IPS DF 4.7 (cell line): Measurements from ENCODE around the gene USP3.

Source experiments
- DNase-seq: peaks from one replicate; pipeline ENCODE4 v3.0.0-alpha.2; 2013; ENCODE audit warnings: low spot score; ENCODE audit errors: extremely low read depth

The USP3 gene

DNA sequence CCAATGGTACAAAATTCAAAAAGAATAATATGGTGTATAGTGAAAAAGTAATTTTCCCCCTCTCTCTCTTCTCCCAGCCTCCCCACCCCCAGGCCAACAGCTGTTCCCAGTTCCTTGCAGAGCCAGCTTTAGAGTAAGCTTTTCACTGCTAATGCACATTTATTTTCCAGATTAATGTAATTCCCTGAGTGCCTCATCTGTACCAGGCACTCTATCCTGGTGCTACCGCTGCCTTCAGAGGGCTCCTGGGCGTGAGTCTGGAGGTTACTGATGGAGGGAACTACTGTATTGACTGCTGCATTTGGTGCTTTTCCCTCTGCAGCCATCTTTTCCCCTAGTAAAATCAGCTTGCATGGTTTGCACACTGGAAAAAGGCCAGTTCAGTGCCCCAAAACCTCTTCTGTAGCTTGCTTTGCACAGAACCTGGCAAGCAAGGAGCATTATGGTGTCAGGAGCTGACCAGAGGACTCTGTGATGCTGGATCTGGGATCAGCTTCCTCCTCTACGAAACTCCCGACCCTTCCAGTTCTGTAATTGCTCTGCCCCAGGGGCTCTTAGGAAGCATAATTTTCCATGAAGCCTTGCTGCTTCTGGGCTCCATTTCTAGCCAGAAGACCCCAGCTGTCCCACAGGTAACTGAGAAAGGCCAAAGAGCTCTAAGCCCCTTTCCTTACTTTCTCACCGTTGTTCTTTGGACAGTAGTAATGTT is 8.5 kb upstream of the USP3 start:
- DNase-seq = no peak

DNA sequence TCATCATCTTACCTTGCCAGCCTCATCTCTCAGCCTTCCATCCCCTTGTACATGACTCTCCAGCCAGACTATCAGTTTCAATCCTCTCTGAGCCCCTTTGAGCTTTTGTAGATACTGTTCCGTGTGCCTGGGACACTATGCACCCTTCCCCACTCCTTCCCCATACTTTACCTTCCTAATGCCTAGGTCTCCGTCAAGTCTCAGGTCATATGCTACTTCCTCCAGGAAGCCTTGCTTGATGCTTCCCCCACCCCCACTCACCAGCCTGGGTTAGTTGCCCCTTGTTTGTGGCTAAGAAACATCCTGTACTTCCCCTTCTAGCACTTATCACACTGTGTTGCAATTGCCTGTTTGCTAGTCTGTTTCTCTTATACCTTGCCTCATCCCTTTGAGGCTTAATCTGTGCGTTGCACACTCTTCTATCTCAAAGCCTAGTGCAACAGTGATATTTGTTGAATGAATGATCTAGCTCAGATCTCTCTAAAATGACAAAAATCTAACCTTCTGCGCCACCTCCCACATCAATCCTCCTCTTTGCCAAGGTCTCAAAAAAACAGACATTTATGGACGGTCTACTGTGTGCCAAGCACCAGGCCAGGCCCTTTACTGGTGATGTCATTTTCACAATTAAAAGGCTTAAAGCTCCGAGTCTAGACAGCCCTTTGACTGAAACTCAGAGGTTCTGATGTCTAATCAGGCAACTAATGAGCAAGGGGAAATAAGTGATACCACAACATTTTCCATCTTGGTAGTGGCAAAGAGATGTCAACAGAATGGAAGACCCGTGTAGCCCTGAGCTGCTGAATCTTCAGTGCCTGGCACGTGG is 6.5 kb upstream of the USP3 start:
- DNase-seq = no peak

DNA sequence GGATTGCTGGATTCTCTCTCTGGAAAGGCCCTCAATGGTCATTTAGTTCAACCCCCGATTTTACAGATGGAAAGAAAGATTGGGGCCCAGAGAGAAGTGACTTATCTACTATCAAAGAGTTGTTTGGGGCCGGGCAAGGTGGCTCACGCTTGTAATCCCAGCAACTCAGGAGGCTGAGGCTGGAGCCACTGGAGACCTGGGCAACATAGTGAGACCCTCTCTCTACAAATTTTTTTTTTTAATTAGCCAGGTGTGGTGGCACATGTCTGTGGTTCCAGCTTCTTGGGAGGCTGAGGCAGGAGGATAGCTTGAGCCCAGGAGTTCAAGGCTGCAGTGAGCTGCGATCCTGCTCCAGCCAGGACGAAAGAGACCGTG is 5.2 kb upstream of the USP3 start:
- no peak for DNase-seq

DNA sequence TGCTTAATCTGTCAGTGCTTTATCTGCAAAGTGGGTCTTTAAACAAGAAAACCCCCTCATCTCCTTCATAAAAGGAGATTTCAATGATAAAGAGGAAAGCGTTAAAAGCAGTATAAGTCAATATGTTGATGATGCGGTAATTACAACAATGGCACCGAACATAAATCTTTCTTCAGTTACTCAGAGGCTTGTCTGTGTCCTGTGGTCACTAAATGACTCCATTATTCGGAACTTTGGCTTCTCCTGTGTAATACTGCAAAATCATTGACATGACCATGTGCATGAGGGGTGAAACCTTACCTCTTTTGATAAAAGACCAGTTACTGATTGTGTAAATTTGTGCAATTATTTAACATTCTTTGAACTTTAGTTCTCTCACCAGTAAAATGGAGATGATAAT is 4.8 kb upstream of the USP3 start:
- no peak for DNase-seq

DNA sequence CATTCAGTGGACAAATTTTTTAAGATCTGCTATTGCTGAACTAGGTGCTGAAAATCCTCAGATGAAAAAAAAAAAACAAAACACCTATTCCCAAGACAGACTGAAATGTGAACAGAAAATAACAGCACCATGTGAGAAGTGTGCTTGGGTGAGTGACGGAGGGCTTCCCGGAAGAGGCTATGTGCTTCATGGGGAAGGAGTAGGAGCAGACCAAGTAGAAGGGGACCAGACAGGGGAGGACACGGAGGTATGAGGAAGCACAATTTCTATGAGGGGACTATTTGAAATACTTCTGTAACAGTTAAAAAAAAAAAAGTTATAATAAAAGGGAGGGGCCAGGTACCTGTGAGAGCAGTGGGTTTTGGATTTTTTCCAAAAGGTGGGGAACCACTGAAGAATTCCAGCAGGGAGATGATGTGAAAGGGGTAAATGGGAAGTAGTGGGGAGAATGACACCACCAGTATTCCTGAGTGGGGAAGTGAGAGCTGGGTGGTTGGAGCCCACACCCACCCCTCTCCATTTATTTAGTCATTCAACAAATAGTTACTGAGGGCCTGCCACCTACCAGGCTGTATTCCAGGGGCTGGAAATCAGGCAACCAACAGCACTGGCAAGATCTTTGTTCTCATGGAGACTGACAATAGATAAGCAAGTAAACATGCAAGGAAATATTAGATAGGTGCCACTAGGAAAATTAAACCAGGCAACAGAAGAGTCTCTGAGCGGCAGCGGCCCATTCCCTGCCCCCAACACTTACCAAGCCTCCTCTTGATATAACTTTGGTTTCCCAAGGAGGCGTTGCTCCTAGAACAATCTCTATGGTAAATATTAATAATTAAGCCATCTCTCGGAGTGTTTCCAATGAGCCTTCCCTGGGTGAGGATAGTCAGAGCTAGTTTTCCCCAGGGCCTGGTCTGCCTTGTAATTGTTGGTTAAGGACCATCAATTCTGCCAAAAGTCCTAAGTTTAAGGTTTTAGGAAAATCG is 3.8 kb upstream of the USP3 start:
- no peak for DNase-seq

DNA sequence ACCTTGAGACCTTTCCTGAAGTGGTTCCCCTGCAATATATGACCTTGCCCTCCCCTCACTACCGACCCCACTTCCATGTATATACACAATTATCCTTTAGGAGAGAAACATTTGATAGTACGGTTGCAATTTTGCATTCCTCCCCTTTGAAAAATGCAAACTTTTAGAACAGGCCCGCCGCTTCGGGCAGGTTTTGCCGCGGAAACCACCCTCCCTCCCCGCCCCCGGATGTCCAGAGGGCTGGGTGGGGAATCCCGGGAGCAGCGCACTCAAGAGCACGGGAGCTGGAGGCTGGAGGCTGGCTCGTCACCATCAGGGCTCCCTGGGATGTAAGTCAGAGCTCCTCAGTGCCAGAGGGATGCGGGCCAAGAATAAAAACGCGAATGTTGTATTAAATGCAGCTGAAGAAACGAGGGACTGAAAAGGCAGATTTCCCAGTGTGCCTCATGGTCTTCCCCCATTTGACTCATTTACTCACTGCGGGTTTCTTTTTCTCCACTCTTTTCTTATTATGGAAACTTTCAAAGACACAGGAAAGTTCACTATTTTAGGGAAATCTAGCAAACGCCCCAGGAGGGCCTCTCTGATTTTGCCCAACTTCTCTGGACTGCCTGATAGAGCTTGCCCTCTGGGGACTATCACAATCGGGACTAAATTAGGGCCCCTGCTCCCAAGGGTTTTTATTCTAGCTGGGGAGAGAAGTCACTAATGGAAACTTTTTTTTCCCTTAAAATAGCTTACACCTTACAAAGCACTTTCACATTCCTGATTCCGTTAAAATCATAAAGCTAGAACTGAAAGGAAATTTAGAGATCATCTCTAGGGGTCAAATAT is 2.9 kb upstream of the USP3 start:
- DNase-seq = no peak

DNA sequence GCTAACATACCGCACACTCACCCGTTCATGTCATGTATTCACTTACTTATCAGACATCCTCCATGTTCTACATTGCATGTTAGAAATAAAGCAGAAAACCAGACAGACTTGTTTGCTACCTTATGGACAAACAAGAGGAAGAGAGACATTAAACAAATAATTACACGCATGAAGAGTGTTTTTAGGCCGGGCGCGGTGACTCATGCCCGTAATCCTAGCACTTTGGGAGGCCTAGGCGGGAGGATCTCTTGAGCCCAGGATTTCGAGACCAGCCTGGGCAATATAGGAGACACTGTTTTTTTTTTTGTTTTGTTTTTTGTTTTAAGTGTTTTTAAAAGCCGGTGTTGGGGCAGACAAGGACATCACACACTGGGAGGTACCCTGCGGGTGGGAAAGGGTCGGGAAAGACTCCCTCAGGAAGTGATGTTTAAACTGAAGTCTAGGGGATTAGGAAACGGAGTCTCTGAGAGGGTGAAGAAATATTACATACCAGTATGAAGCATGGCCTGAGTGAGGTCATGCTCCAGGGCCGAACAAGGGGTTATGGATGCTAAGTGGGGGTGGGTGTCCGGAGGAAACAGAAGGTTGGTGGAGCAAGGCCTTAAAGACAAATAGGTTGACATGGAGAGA is 2.1 kb upstream of the USP3 start:
- DNase-seq = no peak

DNA sequence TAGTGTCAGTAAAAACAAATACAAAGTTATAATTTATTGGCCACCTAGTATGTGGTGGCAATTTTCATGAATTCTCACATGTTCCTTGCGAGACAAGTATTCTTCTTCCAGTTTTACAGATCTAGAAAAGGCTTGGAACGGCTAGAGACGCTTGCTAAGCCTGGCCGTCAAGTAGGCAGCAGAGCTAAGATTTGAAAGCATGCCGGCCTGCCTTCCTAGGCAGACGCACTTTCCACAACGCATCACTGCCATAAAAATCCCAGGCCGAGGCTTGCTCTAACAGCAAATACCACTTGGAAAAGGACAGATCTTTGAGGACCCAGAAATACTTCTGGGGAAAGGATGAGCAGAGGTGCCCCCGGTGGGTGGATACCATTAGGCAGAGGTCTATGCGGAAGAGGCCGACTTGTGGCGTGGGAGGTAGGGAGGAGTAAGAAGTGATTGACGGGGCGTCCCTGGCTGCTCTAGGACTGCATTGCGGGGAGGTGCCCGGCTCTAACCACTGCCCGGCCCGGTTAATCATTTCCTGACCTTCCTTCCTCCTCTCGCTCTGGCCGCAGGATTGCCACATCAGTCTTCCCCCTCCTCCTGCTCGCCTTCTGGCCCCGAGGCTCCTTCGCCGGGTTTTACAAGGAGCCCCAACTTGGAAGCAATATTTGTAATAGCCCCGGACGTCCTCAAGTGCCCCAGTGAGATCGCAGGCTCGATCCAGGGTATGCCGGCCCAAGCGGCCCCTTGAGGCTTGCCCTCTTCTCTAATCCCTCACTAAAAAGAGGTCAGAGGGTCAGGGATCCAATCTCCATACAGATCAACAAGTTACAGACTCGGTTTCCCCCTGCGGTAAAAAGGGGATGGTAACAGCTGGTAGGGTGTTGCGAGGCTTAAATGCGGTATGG is 1.3 kb upstream of the USP3 start:
- DNase-seq = no peak

DNA sequence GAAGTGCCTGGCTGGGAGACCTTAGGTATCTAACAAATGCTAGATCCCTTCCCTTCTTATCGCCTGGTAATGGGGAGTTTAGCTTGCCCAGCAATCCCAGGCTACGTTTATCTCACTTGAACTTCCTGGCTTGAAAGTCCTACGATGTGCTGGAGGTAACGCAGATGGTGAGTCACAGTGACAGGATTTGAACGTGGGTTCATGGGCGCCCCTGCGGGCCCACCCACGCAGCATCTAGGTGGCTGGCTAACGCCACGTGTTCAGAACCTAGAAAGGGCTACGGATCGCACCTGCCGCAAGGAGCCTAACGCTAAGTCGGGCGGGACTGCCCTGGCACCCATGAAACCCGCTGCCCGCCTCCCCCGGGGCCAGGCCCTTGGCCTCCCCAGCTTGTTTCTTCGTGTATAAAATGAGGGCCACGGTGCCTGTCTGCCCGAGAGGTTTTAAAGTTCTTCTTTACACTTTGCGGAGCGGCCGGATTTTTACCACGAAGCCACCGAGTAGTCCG is 600 bp upstream of the USP3 start:
- peak; percentile 74 for DNase-seq

DNA sequence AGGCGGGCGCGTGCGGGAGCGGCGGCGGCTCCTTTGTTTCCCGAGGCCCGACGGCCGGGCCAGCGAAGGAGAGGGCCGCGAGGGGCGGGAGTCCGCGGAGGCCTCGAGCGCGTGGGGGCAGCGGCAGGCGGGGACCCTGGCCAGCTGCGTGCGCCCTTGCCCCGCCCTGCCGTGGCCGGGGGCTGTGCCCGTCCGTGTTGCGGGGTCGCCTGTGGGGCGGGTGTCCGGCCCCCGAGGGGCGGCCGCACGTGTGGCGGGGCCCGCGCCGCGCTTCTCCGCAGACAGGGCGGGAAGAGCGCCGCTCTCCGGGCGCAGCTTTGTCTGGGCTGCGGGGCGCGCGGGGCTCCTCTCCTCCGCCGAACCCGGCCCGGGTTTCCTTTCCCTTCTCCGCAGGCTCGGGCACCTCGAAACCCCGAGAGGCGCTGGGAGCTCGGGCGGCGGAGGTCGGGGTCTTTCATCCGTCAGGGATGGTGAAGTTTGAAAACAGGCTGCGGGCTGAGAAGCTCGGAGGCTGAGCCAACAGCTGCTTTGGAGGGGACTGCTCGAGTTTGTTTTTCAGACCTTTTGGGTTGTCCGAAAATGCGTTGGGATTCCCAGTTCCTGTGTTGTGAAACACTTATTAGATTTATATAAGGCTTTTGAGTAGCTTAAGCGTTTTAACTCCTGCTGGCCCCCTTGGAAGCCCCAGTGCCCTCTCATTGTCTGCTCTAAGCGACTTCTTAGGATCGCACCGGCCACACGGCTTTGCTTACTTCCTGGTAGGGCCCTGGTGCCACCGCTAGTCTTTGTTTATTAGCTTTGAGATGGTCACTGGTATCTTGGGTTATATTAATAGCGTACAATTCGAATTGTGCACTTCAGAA is 817 bp downstream of the USP3 start:
- DNase-seq = no peak

DNA sequence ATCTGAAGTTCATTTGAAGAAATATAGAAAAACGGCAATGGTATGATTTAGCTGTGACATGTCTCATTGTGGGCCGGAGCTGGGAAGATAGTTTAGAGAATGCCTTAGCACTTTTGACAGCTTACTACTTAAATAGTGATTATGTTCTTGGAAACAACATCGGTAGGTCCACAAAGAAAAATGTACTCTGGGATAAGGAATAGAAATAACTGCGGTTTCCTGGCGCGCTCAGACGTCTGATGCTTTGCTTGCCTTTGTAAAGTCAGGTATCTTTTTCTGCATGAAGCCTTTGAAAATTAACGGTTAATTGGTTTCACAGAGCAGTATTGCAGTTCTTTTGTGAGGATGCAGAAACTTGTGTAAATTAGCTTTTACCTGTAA is 1.4 kb downstream of the USP3 start:
- DNase-seq = no peak

DNA sequence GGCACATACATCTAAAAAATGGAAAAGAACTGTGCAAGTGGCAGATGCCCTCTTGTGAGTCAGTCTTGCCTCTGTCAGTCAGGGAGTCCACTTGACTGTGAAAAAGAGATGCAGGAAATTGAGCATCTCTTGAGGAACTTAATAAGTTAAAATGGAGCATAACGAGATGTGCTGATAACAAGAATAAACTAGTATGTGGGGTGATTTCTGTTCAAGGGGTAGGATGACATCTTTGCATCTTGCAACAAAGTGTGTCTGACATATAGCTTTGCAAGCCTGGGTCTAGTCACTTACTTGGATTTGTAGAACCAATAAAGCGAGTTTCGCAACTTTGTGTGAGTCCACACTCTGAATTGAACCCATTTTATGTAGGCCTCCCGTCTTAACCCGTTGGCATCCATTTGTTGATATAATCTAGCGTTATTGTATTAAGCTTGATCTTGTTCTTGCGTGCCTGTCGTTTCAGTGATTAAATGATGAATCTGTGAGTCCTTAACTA is 2.2 kb downstream of the USP3 start:
- no peak for DNase-seq

DNA sequence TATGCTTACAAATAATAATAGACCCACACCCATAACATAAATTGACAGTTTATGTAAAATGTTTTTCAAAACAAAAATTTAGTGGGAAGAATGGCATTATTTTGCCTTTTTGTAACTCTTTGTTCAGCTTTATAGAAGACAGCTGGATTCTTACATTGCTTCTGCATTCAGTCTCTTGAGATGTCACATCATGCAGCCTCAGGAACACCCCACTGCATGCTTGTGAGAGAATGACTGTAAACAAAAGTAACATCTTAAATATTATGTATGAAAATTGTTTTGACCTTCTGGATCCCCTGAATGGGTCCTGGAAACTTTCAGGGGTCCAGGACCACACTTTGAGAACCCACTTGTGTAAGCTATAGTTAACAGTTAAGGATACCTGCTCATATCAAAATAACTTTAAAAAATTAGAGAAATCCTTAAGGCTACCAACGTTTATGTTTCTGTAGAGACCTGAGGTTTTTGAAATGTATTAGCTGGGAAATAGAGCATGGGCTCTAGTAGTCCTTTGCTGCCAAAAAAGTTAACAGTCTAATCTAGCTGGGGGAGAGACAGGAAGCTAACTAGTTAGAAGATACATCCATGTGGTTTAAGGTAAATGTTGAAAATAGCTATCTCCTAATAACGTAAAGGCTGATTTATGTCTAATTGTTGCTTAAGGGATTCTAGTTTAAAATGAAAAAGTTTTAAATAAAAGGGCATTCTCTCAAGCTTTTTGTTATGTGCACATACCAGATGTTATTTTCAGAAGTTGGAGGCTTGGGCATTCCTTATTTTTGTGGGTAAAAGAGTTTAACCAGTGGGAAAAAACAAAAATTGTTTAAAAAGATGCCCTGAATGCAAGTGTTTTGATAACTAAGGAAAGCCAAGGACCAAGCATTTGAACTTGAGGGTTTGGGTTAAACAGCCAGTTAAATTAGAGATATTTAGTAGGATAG is 3.8 kb downstream of the USP3 start:
- no peak for DNase-seq

DNA sequence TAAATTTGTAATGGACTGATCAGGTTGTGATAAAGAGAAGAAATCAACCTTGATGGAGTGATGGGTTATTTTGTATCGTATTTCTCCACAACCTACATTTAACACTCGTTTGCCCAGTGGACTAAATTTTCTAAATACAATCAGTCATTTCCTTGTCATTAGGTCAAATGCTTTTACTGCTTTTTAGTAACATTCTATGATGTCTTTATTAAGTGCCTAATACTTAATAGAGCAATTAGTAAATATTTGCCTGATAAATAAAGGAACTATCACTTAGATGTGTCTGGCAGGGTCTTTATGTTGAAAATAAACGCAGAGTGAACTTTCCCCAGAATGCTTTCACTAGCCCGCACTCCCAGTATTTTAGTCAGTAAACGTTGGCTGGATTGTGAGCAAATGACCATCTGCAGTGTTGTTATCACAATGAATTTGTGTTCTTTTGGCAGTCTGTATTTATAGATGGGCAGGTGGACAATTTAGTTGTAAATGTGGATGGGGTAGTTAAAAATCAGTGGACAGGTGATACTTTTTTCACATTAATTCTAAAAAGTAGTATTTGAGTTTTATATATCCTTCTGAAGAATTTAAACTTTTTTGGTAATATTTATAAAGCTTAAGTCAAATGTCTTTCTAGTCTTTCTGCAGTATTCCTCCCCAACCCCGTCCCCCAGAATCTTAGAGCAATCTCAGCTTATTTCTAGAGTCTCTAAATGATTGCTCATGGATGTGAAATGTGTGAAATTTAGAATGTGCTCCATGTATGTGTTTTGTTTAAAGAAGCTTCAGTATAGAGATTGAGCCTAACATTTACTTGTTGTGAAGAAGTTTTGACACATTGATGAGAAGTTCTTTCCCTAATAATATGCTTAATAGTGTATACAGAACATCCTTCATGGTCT is 4.9 kb downstream of the USP3 start:
- DNase-seq = no peak

DNA sequence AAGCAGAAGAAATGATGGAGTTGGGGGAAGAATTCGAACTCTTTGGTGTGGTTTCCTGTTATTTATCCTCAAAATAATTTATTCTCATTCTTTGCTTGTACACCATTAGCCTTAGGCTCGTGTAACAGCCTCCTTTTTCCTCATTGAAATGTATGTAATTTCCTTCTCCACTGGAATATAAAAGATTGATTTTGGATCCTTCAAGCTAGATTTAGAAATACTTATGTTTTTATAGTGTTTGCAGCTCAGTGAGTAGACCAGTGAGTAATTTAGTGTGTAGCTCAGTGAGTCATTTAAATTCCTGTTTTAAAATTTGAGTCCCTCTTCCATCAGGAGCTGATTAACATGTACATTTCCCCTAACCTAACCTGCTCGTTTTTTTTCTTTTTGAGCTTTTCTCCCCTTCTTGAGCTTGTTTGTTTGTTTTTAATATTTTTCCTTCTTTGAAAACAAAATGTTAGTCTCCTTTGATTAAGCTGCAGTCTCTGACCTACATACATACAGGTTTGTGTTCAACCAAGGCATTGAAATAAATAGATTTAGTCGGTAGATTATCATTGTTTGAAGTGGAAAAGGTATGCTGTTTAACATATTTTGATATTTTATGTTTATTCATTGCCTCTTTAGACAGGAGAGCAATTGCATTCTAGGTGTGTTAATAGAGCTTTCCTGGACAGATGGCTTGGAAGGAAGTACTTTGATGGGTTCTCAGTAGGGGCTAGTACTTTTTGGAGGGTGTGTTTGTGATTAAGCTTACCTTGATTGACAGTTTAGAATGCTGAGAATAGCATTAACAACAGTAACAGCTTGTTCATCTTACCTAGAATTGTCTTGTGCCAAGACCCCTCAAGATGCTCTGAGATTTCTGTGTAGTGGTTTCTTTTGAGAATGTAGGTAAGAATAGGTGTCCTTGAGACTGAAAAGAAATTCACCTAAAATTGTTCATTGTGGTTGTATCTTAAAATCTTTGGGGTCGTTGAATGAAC is 5.9 kb downstream of the USP3 start:
- no peak for DNase-seq
